GM12864 (cell line): ENCODE data around the gene DCUN1D4.
A peak's percentile ranks its signal among the peaks of the same experiment; 100 is the strongest.

Experiments used
- DNase-seq: peaks from one replicate; pipeline ENCODE4 v3.0.0-alpha.2; 2011; ENCODE audit warnings: low read depth
- H3K4me3 ChIP-seq: 2 replicates; pipeline ENCODE4 v1.5.1; 2011; ENCODE audit warnings: mild to moderate bottlenecking, low read depth, low read length, control low read depth
- TF ChIP-seq, protein P1 (sequence below): IDR thresholded peaks from 2 replicates; pipeline ENCODE4 v1.5.1; 2011; ENCODE audit warnings: low read depth, mild to moderate bottlenecking, moderate library complexity, low read length, control low read depth, inconsistent platforms; ENCODE audit errors: missing control alignments

DCUN1D4 gene

DNA sequence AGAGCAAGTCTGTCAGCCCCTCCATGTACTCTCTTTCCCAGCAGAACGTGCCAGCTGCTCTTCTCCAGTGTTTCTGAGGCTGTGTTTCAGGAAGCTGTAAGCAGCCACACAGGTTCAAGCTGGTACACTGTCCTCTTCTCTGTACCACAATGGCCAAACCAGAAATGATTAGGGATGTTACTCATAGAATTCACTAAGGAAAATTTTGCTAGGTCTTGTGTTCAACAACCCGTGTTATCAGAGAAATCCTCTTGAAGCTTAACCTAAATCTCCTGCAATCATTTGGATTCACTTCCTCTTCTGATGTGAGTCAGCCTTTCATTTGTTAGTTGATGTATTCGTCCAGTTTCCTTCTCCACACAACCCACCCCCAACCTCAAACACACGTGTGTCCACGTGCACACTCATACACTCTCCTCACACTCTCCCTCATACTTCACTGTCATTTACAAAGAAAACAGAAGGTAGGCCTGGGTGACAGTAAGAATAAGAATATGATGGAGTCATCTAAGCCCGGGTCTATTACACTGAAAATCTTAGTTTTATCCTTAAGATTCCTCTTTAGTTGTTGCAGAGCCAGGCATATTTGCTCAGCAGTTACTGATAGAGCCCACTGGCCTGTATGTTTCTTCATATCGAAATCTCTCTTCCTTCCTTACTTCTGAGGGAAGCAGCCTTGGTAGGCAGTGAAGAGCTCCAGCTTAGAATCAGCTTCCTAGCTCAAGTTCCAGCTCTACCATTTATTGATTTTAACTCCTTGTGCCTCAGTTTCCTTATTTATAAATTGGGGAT, 63.4 kb downstream of the DCUN1D4 start:
- peak; percentile 57 for DNase-seq
- no peak overlapping the region for H3K4me3 ChIP-seq
- TF ChIP-seq, protein P1, sequence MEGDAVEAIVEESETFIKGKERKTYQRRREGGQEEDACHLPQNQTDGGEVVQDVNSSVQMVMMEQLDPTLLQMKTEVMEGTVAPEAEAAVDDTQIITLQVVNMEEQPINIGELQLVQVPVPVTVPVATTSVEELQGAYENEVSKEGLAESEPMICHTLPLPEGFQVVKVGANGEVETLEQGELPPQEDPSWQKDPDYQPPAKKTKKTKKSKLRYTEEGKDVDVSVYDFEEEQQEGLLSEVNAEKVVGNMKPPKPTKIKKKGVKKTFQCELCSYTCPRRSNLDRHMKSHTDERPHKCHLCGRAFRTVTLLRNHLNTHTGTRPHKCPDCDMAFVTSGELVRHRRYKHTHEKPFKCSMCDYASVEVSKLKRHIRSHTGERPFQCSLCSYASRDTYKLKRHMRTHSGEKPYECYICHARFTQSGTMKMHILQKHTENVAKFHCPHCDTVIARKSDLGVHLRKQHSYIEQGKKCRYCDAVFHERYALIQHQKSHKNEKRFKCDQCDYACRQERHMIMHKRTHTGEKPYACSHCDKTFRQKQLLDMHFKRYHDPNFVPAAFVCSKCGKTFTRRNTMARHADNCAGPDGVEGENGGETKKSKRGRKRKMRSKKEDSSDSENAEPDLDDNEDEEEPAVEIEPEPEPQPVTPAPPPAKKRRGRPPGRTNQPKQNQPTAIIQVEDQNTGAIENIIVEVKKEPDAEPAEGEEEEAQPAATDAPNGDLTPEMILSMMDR = no peak

DNA sequence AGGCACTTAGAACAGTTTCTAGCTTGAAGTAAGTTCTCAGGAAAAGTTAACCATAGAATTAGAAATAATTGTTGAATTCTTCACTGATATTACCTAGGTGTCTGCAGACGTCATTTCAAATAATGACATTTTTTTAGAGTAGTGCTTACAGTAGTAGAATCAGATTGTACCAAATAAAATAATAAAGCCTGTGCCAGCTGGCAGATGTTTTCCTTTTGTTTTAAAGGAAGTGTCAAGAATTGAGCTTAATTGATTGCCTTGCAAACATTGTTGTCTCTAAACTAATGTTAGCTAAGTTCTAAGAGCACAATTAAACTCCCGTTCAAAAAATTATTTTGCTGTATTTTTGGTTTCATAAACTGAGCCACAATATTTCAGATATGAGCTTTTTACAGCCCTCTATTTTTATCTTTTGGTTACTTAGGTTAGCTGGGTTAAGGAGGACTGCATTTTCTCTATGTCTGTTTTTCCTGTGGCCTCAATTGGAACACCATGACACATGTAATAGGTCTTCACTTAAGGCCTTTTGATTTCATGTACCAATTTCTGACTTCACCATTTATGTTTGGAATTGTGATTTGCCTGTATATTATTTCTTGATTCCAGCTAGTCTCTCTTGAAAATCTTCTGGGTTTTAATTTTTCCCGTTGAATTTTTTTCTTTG, 64.2 kb downstream of the DCUN1D4 start:
- no peak overlapping the region for H3K4me3 ChIP-seq
- no peak for DNase-seq
- TF ChIP-seq, protein P1 = no peak

DNA sequence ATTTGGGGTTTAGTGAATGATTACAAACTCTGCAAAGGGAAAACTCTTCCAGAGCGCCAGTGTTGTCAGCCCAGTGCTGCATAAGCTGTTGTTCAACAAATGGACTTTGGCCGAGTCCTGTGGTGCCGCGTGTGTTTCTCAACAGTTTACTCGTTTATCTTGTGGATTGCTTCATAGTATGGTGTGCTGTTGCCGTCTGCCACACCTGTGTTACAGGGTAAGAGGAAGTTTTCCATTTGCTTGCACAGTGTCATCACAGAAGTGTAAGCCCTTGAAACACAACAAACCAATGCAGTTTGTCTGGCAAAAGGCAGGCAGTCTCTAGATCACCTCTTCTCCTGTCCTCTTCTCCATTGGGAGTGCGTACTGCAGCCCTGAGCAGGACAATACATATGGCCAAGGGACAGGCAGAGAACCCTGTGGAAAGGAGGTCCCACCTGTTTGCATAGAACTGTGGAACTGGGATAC, 66.3 kb downstream of the DCUN1D4 start:
- no peak overlapping the region for H3K4me3 ChIP-seq
- TF ChIP-seq, protein P1 = no peak
- no peak for DNase-seq

DNA sequence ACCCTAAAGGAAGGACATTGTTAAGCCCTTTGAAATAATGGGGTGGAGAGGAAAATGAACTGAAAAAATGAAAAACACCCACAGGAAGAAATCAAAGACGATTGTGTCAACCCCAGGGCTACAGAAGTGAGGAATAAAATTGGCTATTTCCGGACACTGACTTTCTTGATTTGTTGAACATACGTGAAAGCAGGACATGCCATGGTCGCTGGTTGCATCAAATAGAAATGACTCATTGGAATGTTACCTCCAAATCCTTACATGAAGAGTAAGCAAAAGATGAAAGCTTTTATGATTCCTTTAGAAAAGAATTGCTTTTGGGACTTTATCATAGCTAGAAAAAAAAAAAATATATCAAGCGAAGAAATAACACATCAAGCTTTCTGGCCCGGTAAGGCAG, 75.3 kb downstream of the DCUN1D4 start:
- DNase-seq = no peak
- H3K4me3 ChIP-seq = no peak overlapping the region
- TF ChIP-seq, protein P1 = no peak

DNA sequence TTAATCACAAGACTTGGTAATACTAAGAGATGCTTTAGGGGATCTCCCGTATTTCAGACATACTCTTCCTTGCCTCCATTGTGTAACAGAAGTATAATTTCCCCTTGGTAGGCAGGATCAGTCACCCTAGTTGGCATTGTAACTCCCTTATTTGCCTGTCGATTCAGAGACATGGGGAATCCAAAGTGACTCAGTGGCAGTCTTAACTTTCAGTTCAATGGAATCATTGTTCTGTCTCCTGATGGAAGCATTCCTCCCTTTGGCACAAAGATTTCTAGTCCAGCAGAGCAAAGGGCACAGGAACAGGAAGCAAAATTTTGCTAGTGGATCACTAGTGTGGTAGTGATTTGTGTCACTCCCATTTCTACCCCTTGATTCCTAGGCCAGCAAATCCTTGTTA, 80.4 kb downstream of the DCUN1D4 start:
- TF ChIP-seq, protein P1 = no peak
- H3K4me3 ChIP-seq = no peak overlapping the region
- DNase-seq = no peak

DNA sequence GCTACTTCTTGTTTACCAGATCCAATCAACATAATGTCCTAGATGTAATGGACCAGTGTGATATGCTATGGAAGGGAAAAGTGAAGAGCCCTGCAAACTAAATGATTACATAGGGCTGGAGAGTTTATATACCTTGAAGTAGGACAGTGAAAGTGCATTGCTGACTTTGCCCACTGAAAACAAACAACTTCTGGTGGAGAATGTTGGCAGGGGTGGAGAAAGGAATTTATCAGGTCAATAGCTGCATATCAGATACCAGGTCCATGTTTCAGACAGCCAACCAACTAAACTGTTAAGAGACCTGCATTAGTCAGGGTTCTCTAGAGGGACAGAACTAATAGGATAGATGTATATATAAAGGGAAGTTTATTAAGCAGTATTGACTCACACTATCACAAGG, 82.4 kb downstream of the DCUN1D4 start:
- TF ChIP-seq, protein P1 = no peak
- no peak overlapping the region for H3K4me3 ChIP-seq

DNA sequence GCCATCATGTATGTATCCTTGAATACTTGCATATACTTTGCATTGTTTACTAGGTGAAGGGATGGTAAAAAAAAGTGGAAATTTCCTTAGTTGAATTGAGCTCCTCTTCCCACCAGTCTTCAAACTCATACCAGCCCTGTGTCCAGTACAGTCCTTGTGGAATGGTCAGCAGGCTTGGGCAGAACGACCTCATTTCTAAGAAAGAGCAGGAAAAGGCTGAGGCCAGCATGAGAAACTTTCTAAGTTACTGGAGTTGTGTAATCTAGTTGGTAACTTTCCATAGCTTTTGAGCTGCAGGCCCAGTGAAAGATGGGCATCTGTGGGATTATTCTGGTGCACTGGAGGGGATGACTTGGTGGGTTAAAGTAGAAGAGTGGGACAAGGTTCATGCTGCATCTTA, 87.6 kb downstream of the DCUN1D4 start:
- no peak for DNase-seq
- TF ChIP-seq, protein P1 = no peak
- H3K4me3 ChIP-seq = no peak overlapping the region

More for the DNA sequence above, 82.4 kb downstream of the DCUN1D4 start:
- no peak for DNase-seq
